Breast epithelium (tissue), 3 donors: ENCODE results near the gene CDH1.

Experiments used
- POLR2A ChIP-seq: fragments of 450-650 bp; IDR thresholded peaks from one replicate; pipeline ENCODE4 v1.6.1; 2016; ENCODE audit warnings: antibody characterized with exemption, mild to moderate bottlenecking, moderate library complexity
- TF ChIP-seq, protein P1 (sequence below), 3 donors: fragments of 450-650 bp; IDR thresholded peaks; one replicate each; pipeline ENCODE4 v1.5.1; 2016 to 2017; ENCODE audit warnings: antibody characterized with exemption in 3 of 3, mild to moderate bottlenecking in 3 of 3, moderate library complexity in 3 of 3

DNA sequence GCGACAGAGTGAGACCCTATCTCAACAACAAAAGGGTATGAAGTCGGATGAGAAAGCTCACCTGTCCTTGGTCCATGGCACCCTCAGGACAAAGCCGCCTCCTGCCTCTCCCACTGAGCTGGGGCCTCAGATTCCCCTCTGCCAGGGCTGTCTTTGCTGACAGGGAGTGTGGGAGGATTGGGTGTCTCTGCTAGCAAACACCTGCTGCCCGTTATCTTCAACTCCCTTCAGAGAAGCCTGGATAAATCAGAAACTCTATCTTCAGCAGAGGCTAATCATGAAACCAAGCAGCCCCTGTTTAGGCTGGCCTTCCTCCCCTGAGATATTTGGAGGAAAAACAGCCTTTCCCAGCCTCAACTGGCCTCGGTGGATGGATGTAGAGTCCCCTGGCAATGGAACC, 36.3 kb upstream of the CDH1 start:
- TF ChIP-seq, protein P1, sequence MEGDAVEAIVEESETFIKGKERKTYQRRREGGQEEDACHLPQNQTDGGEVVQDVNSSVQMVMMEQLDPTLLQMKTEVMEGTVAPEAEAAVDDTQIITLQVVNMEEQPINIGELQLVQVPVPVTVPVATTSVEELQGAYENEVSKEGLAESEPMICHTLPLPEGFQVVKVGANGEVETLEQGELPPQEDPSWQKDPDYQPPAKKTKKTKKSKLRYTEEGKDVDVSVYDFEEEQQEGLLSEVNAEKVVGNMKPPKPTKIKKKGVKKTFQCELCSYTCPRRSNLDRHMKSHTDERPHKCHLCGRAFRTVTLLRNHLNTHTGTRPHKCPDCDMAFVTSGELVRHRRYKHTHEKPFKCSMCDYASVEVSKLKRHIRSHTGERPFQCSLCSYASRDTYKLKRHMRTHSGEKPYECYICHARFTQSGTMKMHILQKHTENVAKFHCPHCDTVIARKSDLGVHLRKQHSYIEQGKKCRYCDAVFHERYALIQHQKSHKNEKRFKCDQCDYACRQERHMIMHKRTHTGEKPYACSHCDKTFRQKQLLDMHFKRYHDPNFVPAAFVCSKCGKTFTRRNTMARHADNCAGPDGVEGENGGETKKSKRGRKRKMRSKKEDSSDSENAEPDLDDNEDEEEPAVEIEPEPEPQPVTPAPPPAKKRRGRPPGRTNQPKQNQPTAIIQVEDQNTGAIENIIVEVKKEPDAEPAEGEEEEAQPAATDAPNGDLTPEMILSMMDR (IDR thresholded peaks at IDR 0.05), result no peak
- TF ChIP-seq POLR2A, result no peak
